SHP77 treated with DMSO at 0.1 percent for 48 hours (cell line): ENCODE results near the gene BCAR3.
"Not testable (repeated sequence)": the region's sequence is repeated elsewhere in the genome, so short reads cannot be mapped to it uniquely, and the experiment has no call there.

Experiments
- DNase-seq: peaks from one replicate; lab custom pipeline; 2025; lab: John Stamatoyannopoulos, UW

The BCAR3 gene

GRCh38 chr1:93689521-93690223 is 8.0 kb upstream of the BCAR3 start:
- no peak for DNase-seq

GRCh38 chr1:93687542-93687941 is 5.9 kb upstream of the BCAR3 start:
- DNase-seq: no peak

DNA sequence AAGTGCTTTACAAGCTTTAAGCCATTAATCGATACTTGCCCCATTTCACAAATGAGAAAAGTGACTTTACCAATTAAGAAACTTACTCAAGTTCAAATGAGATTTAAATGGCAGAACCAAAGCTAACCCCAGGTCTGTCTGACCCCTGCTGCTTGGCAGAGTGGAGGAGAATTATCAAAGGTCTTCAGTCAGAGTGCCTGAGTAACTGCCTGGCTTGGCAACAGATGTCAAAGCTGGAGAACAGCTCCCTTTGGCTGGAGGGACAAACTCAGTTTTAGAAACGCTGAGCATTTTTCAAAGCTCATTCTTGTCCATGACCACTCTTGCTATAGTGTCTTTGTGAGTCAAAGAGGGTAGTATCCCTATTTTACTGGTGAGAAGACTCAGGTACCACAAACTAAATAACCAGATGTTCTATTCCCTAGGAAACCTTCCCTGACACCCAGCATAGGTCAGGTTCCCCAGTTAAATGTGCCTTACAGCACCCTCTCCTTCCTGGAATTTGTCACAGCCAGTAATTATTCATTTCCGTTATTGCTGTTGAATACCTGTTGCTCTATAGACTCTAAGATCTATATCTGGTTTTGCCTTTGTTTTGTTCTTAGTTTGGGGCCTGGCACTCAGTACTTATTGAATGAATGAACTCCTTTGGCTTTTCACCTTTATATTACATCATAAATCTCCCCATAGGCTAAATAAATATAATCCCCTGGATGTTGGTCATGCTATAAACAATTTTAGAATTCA is 5.0 kb upstream of the BCAR3 start:
- no peak for DNase-seq

DNA sequence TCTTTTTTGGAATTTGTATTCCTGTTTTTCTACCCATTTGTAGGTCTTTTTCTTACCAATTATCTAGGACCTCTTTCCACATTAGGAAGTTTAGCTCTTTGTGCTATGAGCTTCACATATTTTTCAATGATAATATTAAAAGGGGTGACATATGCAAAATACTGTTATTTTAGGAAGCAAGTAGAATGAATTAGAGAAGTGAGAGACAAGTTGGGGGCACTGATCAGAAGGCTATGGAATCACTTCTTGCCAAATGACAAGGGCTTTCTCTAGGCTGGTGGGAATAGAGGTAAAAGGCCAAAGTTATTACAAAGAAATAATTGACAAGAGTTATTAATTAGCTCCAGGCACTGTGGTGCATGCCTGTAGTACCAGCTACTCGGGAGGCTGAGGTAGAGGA is 4.3 kb upstream of the BCAR3 start:
- DNase-seq: no peak

GRCh38 chr1:93683234-93683633 is 1.6 kb upstream of the BCAR3 start:
- no peak for DNase-seq

GRCh38 chr1:93681989-93682412 is 364 bp upstream of the BCAR3 start:
- no peak for DNase-seq

GRCh38 chr1:93680420-93681100 is 1.1 kb downstream of the BCAR3 start:
- DNase-seq: peak; percentile 43

- no peak for DNase-seq
Measured at GRCh38 chr1:93680076-93680419, 1.6 kb downstream of the BCAR3 start.

- DNase-seq: no peak
Measured at GRCh38 chr1:93679546-93679945, 2.1 kb downstream of the BCAR3 start.

DNA sequence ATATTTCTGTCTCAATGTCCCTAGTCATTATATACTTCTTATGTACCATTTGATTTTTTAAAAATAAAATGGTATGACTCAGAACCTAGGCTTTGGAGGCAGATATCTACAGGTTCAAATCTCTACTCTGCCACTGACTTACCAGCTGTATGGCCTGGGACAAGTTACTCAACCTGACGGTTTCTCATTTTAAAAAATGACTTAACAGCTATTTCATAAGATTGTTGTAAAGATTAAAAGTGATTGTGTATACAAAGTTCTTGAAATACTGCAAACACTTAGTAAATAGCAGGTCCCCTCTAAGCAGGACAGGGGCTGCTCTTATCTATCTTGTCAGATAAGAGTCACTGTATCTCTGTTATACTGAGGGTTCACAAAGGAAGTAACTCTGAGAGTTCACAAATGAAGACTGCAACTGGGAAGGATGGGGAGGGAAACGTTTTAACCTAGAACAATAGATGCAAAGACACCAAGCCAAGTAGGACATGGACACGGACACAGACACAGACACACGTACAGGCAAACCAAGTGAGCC is 2.6 kb downstream of the BCAR3 start:
- no peak for DNase-seq

- no peak for DNase-seq
Measured at GRCh38 chr1:93678491-93678890, 3.1 kb downstream of the BCAR3 start.

- DNase-seq: no peak
Measured at GRCh38 chr1:93677729-93678128, 3.9 kb downstream of the BCAR3 start.

- no peak for DNase-seq
Measured at GRCh38 chr1:93676427-93676826, 5.2 kb downstream of the BCAR3 start.

- no peak for DNase-seq
Measured at GRCh38 chr1:93675931-93676330, 5.7 kb downstream of the BCAR3 start.

- no peak for DNase-seq
Measured at GRCh38 chr1:93675271-93675670, 6.4 kb downstream of the BCAR3 start.

- DNase-seq: not testable (repeated sequence)
Measured at GRCh38 chr1:93674071-93674470, 7.6 kb downstream of the BCAR3 start.

- no peak for DNase-seq
Measured at GRCh38 chr1:93673163-93673829, 8.3 kb downstream of the BCAR3 start.

DNA sequence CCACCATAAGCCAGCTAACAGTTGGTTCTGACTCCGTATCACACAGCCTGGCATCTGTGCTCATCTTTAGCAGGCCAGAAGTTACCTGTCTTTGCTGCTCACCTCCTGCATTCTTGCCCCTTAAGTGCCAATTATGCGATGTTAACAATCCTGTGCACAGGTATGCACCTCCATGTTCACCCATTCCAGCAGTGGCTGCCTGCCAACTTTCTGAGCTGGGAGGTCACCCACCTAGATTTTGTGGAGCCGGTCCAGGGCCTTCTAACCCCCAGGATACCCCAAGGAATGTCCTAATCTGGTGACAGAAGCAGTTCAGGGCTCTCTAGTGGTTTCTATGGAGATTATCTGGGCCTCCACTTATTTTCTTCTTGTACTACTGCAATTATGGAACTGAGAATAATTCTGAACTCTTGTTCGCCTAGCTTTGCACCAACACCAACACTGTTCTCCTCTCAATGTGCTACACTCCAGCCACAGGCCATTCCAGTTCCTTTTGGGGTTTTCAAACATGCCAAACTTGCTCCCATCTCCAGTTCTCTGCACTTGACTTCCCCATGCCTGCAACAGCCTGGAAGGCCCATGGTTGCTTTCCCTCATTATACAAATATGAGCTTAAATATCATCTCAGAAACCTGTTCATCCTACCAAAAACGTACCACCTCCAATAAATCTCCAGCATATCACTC is 9.0 kb downstream of the BCAR3 start:
- no peak for DNase-seq

DNA sequence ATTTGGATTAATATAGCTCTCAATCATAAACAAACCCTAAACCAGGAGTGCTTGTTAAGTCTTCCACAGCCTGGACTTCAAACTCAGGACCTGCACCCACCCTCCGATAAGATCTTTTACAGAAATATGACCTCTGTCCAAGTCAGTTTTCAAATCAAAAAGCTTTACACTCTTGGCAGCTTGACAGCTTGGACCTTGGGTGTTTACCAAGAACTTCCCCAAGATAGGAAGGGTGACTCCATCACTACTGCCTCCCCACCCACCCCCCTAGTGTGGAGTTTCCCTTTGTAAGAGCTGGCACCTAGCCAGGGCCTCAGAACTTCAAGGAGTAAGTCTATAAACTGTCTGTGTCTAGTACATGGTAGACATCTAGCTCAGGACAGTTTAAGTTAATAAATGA is 9.6 kb downstream of the BCAR3 start:
- DNase-seq: no peak

GRCh38 chr1:93671099-93671621 is 10.5 kb downstream of the BCAR3 start:
- no peak for DNase-seq

DNA sequence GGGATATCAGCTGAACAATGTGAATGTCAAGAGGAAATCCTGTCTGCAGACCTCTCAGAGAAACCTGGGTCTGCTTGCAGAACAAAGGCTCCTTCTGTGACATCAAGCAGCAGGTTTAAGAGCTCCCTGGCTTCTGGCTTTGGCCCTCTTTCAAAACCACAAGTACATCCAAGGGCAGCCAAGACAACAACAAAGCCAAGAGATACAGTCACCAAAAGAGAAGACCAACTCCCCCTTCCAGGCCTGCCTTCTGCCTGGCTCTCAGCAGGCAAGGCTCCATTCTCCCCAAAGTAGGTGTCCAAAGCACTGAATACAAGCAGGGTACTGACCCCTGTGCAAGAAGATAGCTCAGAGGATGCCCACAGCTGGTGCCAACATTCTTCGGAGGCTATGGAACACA is 11.5 kb downstream of the BCAR3 start:
- DNase-seq: no peak

DNA sequence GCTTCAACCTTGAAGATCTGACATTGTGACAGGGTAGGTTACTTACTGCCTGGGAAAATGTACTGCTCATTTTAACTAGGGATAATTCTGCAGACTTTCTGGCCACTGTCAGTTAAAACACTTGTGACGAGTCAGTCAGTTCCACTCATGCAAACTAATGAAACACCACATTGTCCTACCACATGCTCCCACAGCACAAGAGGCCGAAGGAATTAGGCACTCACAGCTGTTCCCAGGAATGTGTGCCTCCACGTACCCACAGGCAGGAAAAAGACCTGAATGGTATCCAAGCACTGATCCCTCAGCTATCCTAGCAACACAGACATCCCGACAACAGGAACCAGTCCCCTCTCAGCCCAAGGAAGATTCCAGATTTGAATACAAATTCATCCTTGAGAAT is 12.3 kb downstream of the BCAR3 start:
- DNase-seq: no peak
